Neural cell (in vitro differentiated cells): ENCODE results near the gene WASHC4.

Experiments used
- CTCF ChIP-seq: fragments of 450-650 bp; IDR thresholded peaks from 2 replicates; pipeline ENCODE4 v1.5.1; 2014; ENCODE audit warnings: antibody characterized with exemption, mild to moderate bottlenecking, moderate library complexity; ENCODE audit not compliant: poor library complexity, severe bottlenecking
- EP300 ChIP-seq: fragments of 450-650 bp; conservative IDR thresholded peaks from 2 replicates; pipeline ENCODE4 v1.6.1; 2014; ENCODE audit warnings: antibody characterized with exemption, mild to moderate bottlenecking, moderate library complexity; ENCODE audit not compliant: poor library complexity, severe bottlenecking
- EZH2 ChIP-seq: fragments of 200-600, 300-800 bp; shearing (Covaris generic), sonication (generic); IDR thresholded peaks from 2 replicates; pipeline ENCODE4 v1.6.1; 2014; ENCODE audit warnings: antibody characterized with exemption, low read length, borderline replicate concordance, mild to moderate bottlenecking; ENCODE audit not compliant: insufficient read depth, poor library complexity, severe bottlenecking
- MXI1 ChIP-seq: fragments of 450-650 bp; conservative IDR thresholded peaks from 2 replicates; pipeline ENCODE4 v1.6.1; 2014; ENCODE audit warnings: antibody characterized with exemption, mild to moderate bottlenecking; ENCODE audit not compliant: poor library complexity, severe bottlenecking
- POLR2AphosphoS5 ChIP-seq: IDR thresholded peaks from 2 replicates; pipeline ENCODE4 v1.6.1; 2012
- REST ChIP-seq: IDR thresholded peaks from 2 replicates; pipeline ENCODE4 v1.6.1; 2012; ENCODE audit warnings: borderline replicate concordance
- SMC3 ChIP-seq: fragments of 450-650 bp; conservative IDR thresholded peaks from 2 replicates; pipeline ENCODE4 v1.6.1; 2014; ENCODE audit warnings: antibody characterized with exemption, mild to moderate bottlenecking, moderate library complexity; ENCODE audit not compliant: poor library complexity
- TAF1 ChIP-seq: IDR thresholded peaks from 2 replicates; pipeline ENCODE4 v1.6.1; 2012; ENCODE audit warnings: low read depth

GRCh38 chr12:105190530-105190929, 83.0 kb downstream of the WASHC4 start:
- TF ChIP-seq CTCF = no peak
- TF ChIP-seq EP300 = no peak
- TF ChIP-seq POLR2AphosphoS5 = no peak
- TF ChIP-seq MXI1 = no peak
- TF ChIP-seq TAF1 = no peak
- no peak for TF ChIP-seq EZH2
- TF ChIP-seq SMC3 = no peak
- no peak for TF ChIP-seq REST
